RWPE2 (cell line): Measurements from ENCODE around the gene STAC2.

ENCODE experiments used
- ATAC-seq: fragments of 200-7000 bp; cut with Tn5 transposase; 3 replicates; pipeline ENCODE4 v1.9.1; 2021; ENCODE audit warnings: low read depth
- DNase-seq: peaks from one replicate; pipeline ENCODE4 v3.0.0-alpha.2; 2020; ENCODE audit warnings: low spot score
- H3K27ac ChIP-seq: fragments of 450-650 bp; 2 replicates; pipeline ENCODE4 v1.5.1; 2017; ENCODE audit warnings: mild to moderate bottlenecking; ENCODE audit not compliant: poor library complexity, severe bottlenecking
- H3K27me3 ChIP-seq: fragments of 250-450 bp; sonication (Bioruptor Pico); 2 replicates; pipeline ENCODE4 v1.5.1; 2021; ENCODE audit warnings: mild to moderate bottlenecking, moderate library complexity; ENCODE audit not compliant: insufficient read depth, poor library complexity, severe bottlenecking
- H3K36me3 ChIP-seq: fragments of 250-450 bp; sonication (Bioruptor Pico); 2 replicates; pipeline ENCODE4 v1.5.1; 2020; ENCODE audit warnings: low read depth, mild to moderate bottlenecking, moderate library complexity
- H3K4me1 ChIP-seq: fragments of 250-450 bp; sonication (Bioruptor Pico); 2 replicates; pipeline ENCODE4 v1.5.1; 2021; ENCODE audit warnings: mild to moderate bottlenecking, moderate library complexity; ENCODE audit not compliant: insufficient read depth, poor library complexity, severe bottlenecking
- H3K4me3 ChIP-seq: fragments of 250-450 bp; sonication (Bioruptor Pico); 2 replicates; pipeline ENCODE4 v1.5.1; 2021; ENCODE audit warnings: mild to moderate bottlenecking, moderate library complexity; ENCODE audit not compliant: severe bottlenecking
- H3K9me3 ChIP-seq: fragments of 250-450 bp; sonication (Bioruptor Pico); 2 replicates; pipeline ENCODE4 v1.5.1; 2021; ENCODE audit warnings: mild to moderate bottlenecking, moderate library complexity; ENCODE audit not compliant: severe bottlenecking
- CTCF ChIP-seq: fragments of 450-650 bp; IDR thresholded peaks from one replicate; pipeline ENCODE4 v1.5.1; 2017; ENCODE audit warnings: mild to moderate bottlenecking, moderate library complexity; ENCODE audit not compliant: poor library complexity, severe bottlenecking

The STAC2 gene

DNA sequence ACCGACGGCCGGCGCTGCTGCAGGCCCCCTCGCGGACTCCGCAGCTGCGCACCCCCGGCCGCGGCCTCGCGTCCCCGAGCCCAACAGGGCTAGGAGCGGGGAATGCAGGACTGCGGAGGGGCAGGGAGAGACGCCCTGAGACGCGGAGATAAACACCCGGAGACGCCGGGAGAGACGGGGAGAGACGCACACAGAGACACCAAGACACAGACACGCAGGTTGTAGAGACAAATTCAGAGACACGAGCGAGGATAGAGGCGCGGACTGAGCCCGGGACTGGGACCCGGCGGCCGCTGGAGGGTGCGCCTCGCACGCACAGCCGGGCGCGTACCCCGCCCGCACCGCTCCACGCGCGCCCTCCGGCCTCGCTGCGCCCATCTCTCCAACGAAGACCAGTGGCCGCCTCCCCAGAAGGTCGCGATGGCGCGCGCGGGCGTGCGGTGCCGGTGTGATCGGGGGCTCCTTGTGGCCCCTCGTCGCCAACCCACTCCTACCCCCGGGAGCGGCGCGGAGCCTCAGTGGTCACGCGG, 902 bp downstream of the STAC2 start:
- Histone ChIP-seq H3K27me3 (peaks cover 11% of the 10 kb centered on the region), H3K36me3 (no peaks in the 10 kb centered on the region), H3K4me1 (peaks cover 5% of the 10 kb centered on the region), H3K9me3 (no peaks in the 10 kb centered on the region), H3K4me3 (no peak overlapping the region), H3K27ac (no peak overlapping the region)
- TF ChIP-seq CTCF, result no peak
- no peak for ATAC-seq
- DNase-seq, result no peak

DNA sequence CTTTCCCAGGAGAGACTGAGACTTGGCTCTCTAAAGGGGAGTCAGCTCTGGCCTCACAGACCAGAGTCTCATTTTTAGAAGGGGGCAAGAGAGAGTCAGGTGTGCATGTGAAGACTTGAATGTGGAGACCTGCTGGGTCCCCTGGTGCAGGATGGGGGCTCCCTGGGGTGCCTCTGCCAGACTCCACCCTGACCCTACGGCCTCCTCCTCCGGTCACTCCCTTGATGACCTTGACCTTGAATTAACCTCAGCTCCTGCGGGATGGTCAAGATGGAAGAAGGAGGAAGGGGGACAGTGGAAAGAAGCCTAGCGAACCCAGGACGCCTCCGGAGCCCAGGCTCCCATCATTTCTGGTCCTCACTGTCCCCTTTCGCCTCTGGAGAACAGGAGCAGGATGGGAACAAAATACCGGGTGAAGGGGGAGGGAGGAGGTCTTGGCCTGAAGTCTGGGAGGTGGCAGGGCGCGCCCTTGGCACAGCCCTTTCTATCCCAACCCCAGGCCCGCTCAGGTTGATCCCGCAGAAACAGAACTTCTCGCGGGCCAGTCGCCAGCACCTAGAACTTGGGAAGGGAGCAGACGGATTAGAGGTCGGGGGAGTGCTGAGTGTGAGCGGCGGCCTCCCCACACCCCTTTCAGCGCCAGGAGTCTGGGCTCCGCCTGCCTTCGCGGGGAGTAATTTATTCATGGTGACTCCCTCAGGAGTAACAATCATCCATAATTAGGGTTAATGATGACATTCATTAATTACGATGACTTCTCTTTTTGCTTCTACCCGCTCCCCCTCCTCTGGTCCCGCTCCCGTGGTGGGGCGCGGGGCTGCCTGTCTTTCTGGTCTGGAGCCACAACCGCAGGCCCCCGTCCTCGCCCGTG, 1.6 kb downstream of the STAC2 start:
- H3K27me3 ChIP-seq, result peaks cover 11% of the 10 kb centered on the region
- H3K4me3 ChIP-seq, result no peak overlapping the region
- H3K9me3 ChIP-seq, result no peaks in the 10 kb centered on the region
- no peak for DNase-seq
- ATAC-seq, result peak; percentile 7; the same call in 1 of the 3 replicates
- no peak overlapping the region for H3K27ac ChIP-seq
- TF ChIP-seq CTCF, result no peak
- no peaks in the 10 kb centered on the region for H3K4me1 ChIP-seq
- H3K36me3 ChIP-seq, result no peaks in the 10 kb centered on the region

GRCh38 chr17:39222866-39223834, 2.6 kb downstream of the STAC2 start:
- DNase-seq (no peak), ATAC-seq (peak; percentile 44; the same call in 2 of the 3 replicates)
- Histone ChIP-seq H3K27ac (no peak overlapping the region), H3K27me3 (peaks cover 11% of the 10 kb centered on the region), H3K9me3 (no peaks in the 10 kb centered on the region), H3K4me1 (no peaks in the 10 kb centered on the region), H3K4me3 (no peak overlapping the region), H3K36me3 (no peaks in the 10 kb centered on the region)
- no peak for TF ChIP-seq CTCF

- Histone ChIP-seq H3K4me1 (no peaks in the 10 kb centered on the region), H3K27me3 (peaks cover 11% of the 10 kb centered on the region), H3K27ac (no peak overlapping the region), H3K4me3 (no peak overlapping the region), H3K36me3 (no peaks in the 10 kb centered on the region), H3K9me3 (no peaks in the 10 kb centered on the region)
- TF ChIP-seq CTCF, result no peak
- ATAC-seq (no peak), DNase-seq (no peak)
Measured at GRCh38 chr17:39222151-39222550, 3.6 kb downstream of the STAC2 start.
